NB4 (cell line): Measurements from ENCODE around the gene NOS1.

ENCODE experiments used
- MAX ChIP-seq: IDR thresholded peaks from 2 replicates; pipeline ENCODE4 v1.6.1; 2011; ENCODE audit warnings: low read depth, low read length
- POLR2A ChIP-seq: IDR thresholded peaks from 2 replicates; pipeline ENCODE4 v1.6.1; 2011; ENCODE audit warnings: mild to moderate bottlenecking; ENCODE audit not compliant: insufficient read length; ENCODE audit errors: extremely low read depth
- TF ChIP-seq, protein P1 (sequence below): IDR thresholded peaks from one replicate; pipeline ENCODE4 v1.5.1; 2012; ENCODE audit warnings: low read depth, low read length

- TF ChIP-seq, protein P1, sequence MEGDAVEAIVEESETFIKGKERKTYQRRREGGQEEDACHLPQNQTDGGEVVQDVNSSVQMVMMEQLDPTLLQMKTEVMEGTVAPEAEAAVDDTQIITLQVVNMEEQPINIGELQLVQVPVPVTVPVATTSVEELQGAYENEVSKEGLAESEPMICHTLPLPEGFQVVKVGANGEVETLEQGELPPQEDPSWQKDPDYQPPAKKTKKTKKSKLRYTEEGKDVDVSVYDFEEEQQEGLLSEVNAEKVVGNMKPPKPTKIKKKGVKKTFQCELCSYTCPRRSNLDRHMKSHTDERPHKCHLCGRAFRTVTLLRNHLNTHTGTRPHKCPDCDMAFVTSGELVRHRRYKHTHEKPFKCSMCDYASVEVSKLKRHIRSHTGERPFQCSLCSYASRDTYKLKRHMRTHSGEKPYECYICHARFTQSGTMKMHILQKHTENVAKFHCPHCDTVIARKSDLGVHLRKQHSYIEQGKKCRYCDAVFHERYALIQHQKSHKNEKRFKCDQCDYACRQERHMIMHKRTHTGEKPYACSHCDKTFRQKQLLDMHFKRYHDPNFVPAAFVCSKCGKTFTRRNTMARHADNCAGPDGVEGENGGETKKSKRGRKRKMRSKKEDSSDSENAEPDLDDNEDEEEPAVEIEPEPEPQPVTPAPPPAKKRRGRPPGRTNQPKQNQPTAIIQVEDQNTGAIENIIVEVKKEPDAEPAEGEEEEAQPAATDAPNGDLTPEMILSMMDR: no peak
- TF ChIP-seq MAX (no peak), POLR2A (no peak)
Measured at GRCh38 chr12:117393656-117394055, 32.2 kb upstream of the NOS1 start.
